GM12801 (cell line): ENCODE measurements around the gene STXBP1.

Experiments
- TF ChIP-seq, protein P1 (sequence below): IDR thresholded peaks from one replicate; pipeline ENCODE4 v1.5.1; 2011; ENCODE audit warnings: control low read depth; ENCODE audit not compliant: insufficient read length; ENCODE audit errors: extremely low read depth

STXBP1 gene

DNA sequence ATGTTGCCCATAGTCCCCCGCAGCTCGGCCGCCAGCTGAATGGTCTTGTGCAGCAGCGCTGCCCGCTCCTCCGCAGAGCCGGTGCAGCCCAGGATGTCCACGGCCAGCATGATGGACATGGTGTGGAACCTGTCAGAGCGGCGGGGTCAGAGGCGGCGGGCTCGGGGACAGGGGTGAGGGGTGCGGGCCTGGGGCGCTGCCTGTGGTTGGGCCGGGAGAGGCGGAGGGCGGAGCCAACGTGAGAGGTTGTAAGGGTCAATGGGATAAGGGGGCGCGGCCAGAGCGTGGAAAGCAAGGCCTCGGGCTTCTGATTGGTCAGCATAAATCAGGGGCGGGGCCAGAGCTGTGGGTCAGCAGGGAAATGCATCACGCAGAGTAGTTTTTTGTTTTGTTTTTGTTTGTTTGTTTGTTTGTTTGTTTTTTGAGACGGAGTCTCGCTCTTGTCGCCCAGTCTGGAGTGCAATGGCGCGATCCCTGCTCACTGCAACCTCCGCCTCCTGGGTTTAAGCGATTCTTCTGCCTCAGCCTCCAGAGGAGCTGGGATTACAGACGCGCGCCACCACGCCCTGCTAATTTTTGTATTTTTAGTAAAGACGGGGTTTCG, 129.9 kb downstream of the STXBP1 start:
- TF ChIP-seq, protein P1, sequence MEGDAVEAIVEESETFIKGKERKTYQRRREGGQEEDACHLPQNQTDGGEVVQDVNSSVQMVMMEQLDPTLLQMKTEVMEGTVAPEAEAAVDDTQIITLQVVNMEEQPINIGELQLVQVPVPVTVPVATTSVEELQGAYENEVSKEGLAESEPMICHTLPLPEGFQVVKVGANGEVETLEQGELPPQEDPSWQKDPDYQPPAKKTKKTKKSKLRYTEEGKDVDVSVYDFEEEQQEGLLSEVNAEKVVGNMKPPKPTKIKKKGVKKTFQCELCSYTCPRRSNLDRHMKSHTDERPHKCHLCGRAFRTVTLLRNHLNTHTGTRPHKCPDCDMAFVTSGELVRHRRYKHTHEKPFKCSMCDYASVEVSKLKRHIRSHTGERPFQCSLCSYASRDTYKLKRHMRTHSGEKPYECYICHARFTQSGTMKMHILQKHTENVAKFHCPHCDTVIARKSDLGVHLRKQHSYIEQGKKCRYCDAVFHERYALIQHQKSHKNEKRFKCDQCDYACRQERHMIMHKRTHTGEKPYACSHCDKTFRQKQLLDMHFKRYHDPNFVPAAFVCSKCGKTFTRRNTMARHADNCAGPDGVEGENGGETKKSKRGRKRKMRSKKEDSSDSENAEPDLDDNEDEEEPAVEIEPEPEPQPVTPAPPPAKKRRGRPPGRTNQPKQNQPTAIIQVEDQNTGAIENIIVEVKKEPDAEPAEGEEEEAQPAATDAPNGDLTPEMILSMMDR, result no peak
